Measurements from ENCODE around the gene PRKCA.

PRKCA gene

GRCh38 chr17:66638707-66639479, 336.5 kb downstream of the PRKCA start:
- Histone ChIP-seq H3K4me3 (ENCODE audit: low read depth, low read length) (no peak overlapping the region), H3K27ac (no peak overlapping the region), H3K27me3 (replicated peaks) (no peaks in the 10 kb centered on the region), H3K36me3 (replicated peaks) (no peaks in the 10 kb centered on the region)
- in situ Hi-C loops (cut with HindIII; ENCODE audit: low pct_ligation_motif_present, low sequenced_read_pairs), result no loop called here
- no peak for TF ChIP-seq CTCF (IDR thresholded peaks at IDR 0.05; ENCODE audit: low read depth, low read length, missing control alignments)
- no peak for DNase-seq

- Histone ChIP-seq H3K27ac (no peak overlapping the region), H3K27me3 (replicated peaks) (no peaks in the 10 kb centered on the region), H3K36me3 (replicated peaks) (no peaks in the 10 kb centered on the region), H3K4me3 (ENCODE audit: low read depth, low read length) (no peak overlapping the region)
- peak; percentile 18 for DNase-seq
- in situ Hi-C loops (cut with HindIII; ENCODE audit: low pct_ligation_motif_present, low sequenced_read_pairs), result no loop called here
- TF ChIP-seq CTCF (IDR thresholded peaks at IDR 0.05; ENCODE audit: low read depth, low read length, missing control alignments), result no peak
Observed at GRCh38 chr17:66643815-66644710, 341.6 kb downstream of the PRKCA start.

GRCh38 chr17:66645259-66645658, 342.8 kb downstream of the PRKCA start:
- in situ Hi-C loops (cut with HindIII; ENCODE audit: low pct_ligation_motif_present, low sequenced_read_pairs), result no loop called here
- DNase-seq, result no peak
- H3K36me3 ChIP-seq (replicated peaks), result no peaks in the 10 kb centered on the region
- H3K27ac ChIP-seq, result no peak overlapping the region
- no peak overlapping the region for H3K4me3 ChIP-seq (ENCODE audit: low read depth, low read length)
- TF ChIP-seq CTCF (IDR thresholded peaks at IDR 0.05; ENCODE audit: low read depth, low read length, missing control alignments), result no peak
- no peaks in the 10 kb centered on the region for H3K27me3 ChIP-seq (replicated peaks)

- TF ChIP-seq CTCF (IDR thresholded peaks at IDR 0.05; ENCODE audit: low read depth, low read length, missing control alignments), result no peak
- no peak overlapping the region for H3K4me3 ChIP-seq (ENCODE audit: low read depth, low read length)
- no peak for DNase-seq
- H3K36me3 ChIP-seq (replicated peaks), result no peaks in the 10 kb centered on the region
- no peaks in the 10 kb centered on the region for H3K27me3 ChIP-seq (replicated peaks)
- H3K27ac ChIP-seq, result no peak overlapping the region
- in situ Hi-C loops (cut with HindIII; ENCODE audit: low pct_ligation_motif_present, low sequenced_read_pairs), result no loop called here
Observed at GRCh38 chr17:66647391-66647983, 345.1 kb downstream of the PRKCA start.

- no peak for DNase-seq
- H3K27ac ChIP-seq, result no peak overlapping the region
- in situ Hi-C loops (cut with HindIII; ENCODE audit: low pct_ligation_motif_present, low sequenced_read_pairs), result no loop called here
Observed at GRCh38 chr17:66649818-66650543, 347.6 kb downstream of the PRKCA start.

More at GRCh38 chr17:66649818-66650543, 347.6 kb downstream of the PRKCA start:
- H3K36me3 ChIP-seq (replicated peaks), result no peaks in the 10 kb centered on the region
- H3K4me3 ChIP-seq (ENCODE audit: low read depth, low read length), result no peak overlapping the region
- no peak for TF ChIP-seq CTCF (IDR thresholded peaks at IDR 0.05; ENCODE audit: low read depth, low read length, missing control alignments)
- H3K27me3 ChIP-seq (replicated peaks), result no peaks in the 10 kb centered on the region

Measured in brain microvascular endothelial cell (primary cell).